Mesendoderm (in vitro differentiated cells): ENCODE results near the gene KCNK17.

Experiments
- DNase-seq: peaks from one replicate; pipeline ENCODE4 v3.0.0; 2013
- H2AK5ac ChIP-seq: 2 replicates; pipeline ENCODE4 v1.6.1; 2013; ENCODE audit warnings: low read length, inconsistent platforms
- H2BK120ac ChIP-seq: 2 replicates; pipeline ENCODE4 v1.6.1; 2013; ENCODE audit warnings: low read depth, mild to moderate bottlenecking, low read length, moderate library complexity, mixed read lengths
- H2BK15ac ChIP-seq: replicated peaks from 2 replicates; pipeline ENCODE4 v1.6.1; 2013; ENCODE audit warnings: low read depth, mild to moderate bottlenecking, moderate library complexity
- H2BK5ac ChIP-seq: 2 replicates; pipeline ENCODE4 v1.6.1; 2013; ENCODE audit warnings: low read length, inconsistent platforms
- H3K18ac ChIP-seq: 2 replicates; pipeline ENCODE4 v1.6.1; 2013; ENCODE audit warnings: mild to moderate bottlenecking, low read length, mixed read lengths
- H3K23ac ChIP-seq: one replicate; pipeline ENCODE4 v1.6.1; 2013; ENCODE audit warnings: low read length
- H3K27ac ChIP-seq: 2 replicates; pipeline ENCODE4 v1.5.1; 2013; ENCODE audit warnings: low read depth, mild to moderate bottlenecking, inconsistent platforms, low read length, moderate library complexity
- H3K27me3 ChIP-seq: 2 replicates; pipeline ENCODE4 v1.6.1; 2013; ENCODE audit warnings: low read length, control low read depth, mild to moderate bottlenecking, inconsistent platforms; ENCODE audit not compliant: insufficient read depth, poor library complexity
- H3K36me3 ChIP-seq: 2 replicates; pipeline ENCODE4 v1.6.1; 2013; ENCODE audit warnings: low read length, inconsistent platforms; ENCODE audit not compliant: control insufficient read depth, insufficient read depth
- H3K4ac ChIP-seq: one replicate; pipeline ENCODE4 v1.6.1; 2013; ENCODE audit warnings: low read depth, mild to moderate bottlenecking, low read length, moderate library complexity
- H3K4me1 ChIP-seq: 2 replicates; pipeline ENCODE4 v1.6.1; 2013; ENCODE audit warnings: low read depth, low read length, inconsistent platforms; ENCODE audit not compliant: control insufficient read depth
- H3K4me2 ChIP-seq: 2 replicates; pipeline ENCODE4 v1.6.1; 2013; ENCODE audit warnings: low read length
- H3K4me3 ChIP-seq: 2 replicates; pipeline ENCODE4 v1.5.1; 2013; ENCODE audit warnings: mild to moderate bottlenecking, low read length
- H3K56ac ChIP-seq: one replicate; pipeline ENCODE4 v1.6.1; 2013; ENCODE audit warnings: low read length
- H3K79me1 ChIP-seq: 2 replicates; pipeline ENCODE4 v1.6.1; 2013; ENCODE audit warnings: low read length, inconsistent platforms
- H3K79me2 ChIP-seq: 2 replicates; pipeline ENCODE4 v1.6.1; 2013; ENCODE audit warnings: mild to moderate bottlenecking, low read length; ENCODE audit not compliant: control insufficient read depth, insufficient read depth
- H3K9ac ChIP-seq: 2 replicates; pipeline ENCODE4 v1.6.1; 2013; ENCODE audit warnings: low read length, inconsistent platforms
- H4K5ac ChIP-seq: one replicate; pipeline ENCODE4 v1.6.1; 2013; ENCODE audit warnings: low read length
- H4K8ac ChIP-seq: one replicate; pipeline ENCODE4 v1.6.1; 2013; ENCODE audit warnings: low read depth, mild to moderate bottlenecking, control low read depth, low read length, moderate library complexity
- WGBS: extraction: QIAGEN DNeasy Blood & Tissue Kit; methylation state at CpG from one replicate; pipeline ENCODE4 v1.1.7; 2013; ENCODE audit warnings: low lambda C conversion rate, missing lambda C conversion rate; ENCODE audit not compliant: insufficient coverage; ENCODE audit errors: extremely low coverage; 5-methylcytosine and 5-hydroxymethylcytosine counted together

The KCNK17 gene

GRCh38 chr6:39302669-39303424, 11.4 kb downstream of the KCNK17 start:
- Histone ChIP-seq H2BK15ac (no peak overlapping the region), H2AK5ac (no peak overlapping the region), H3K79me2 (no peaks in the 10 kb centered on the region), H4K8ac (no peak overlapping the region), H3K4me1 (no peaks in the 10 kb centered on the region), H3K18ac (no peak overlapping the region), H3K4me3 (no peak overlapping the region), H2BK120ac (no peak overlapping the region), H3K4me2 (no peak overlapping the region), H3K27me3 (no peaks in the 10 kb centered on the region), H2BK5ac (no peak overlapping the region), H3K27ac (no peak overlapping the region), H3K56ac (peak overlapping the region; percentile 38), H3K79me1 (no peaks in the 10 kb centered on the region), H3K36me3 (no peaks in the 10 kb centered on the region), H4K5ac (no peak overlapping the region), H3K23ac (no peak overlapping the region), H3K4ac (no peak overlapping the region), H3K9ac (peak overlapping the region; percentile 2)
- no CpG with 5 or more reads among the region's 11 CpGs for WGBS
- peak; percentile 88 for DNase-seq

DNA sequence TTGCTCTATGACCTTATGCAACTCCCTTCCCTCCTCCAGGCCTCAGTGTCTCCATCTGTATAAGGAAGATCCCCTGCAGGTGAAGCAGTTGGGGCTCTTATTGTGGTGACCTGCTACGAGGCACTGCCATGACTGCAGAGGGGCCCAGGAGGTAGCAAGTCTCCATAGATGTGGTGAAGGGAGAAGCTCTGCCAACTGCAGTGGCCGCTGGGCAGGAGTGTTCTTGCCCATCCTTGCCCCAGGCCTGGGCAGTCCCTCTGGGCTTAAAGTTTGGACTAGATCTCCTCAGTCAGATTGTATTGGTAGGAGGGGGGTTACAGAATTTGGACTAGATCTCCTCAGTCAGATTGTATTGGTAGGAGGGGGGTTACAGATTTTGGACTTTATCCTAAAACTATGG, 12.2 kb downstream of the KCNK17 start:
- Histone ChIP-seq H3K18ac (no peak overlapping the region), H3K79me1 (no peaks in the 10 kb centered on the region), H2BK120ac (no peak overlapping the region), H3K9ac (no peak overlapping the region), H3K27me3 (no peaks in the 10 kb centered on the region), H2AK5ac (no peak overlapping the region), H3K27ac (no peak overlapping the region), H3K4me2 (no peak overlapping the region), H2BK15ac (no peak overlapping the region), H3K56ac (no peak overlapping the region), H3K36me3 (no peaks in the 10 kb centered on the region), H3K4me3 (no peak overlapping the region), H2BK5ac (no peak overlapping the region), H3K4ac (no peak overlapping the region), H3K23ac (no peak overlapping the region), H4K8ac (no peak overlapping the region), H3K4me1 (no peaks in the 10 kb centered on the region), H4K5ac (no peak overlapping the region), H3K79me2 (no peaks in the 10 kb centered on the region)
- DNase-seq: no peak
- no CpG with 5 or more reads among the region's 2 CpGs for WGBS

GRCh38 chr6:39301606-39302005, 12.6 kb downstream of the KCNK17 start:
- Histone ChIP-seq H3K4me2 (no peak overlapping the region), H2AK5ac (no peak overlapping the region), H2BK120ac (no peak overlapping the region), H3K36me3 (no peaks in the 10 kb centered on the region), H3K4me3 (no peak overlapping the region), H4K5ac (no peak overlapping the region), H3K4ac (no peak overlapping the region), H3K56ac (no peak overlapping the region), H3K23ac (no peak overlapping the region), H2BK5ac (no peak overlapping the region), H3K18ac (no peak overlapping the region), H3K79me2 (no peaks in the 10 kb centered on the region), H3K4me1 (no peaks in the 10 kb centered on the region), H4K8ac (no peak overlapping the region), H3K9ac (no peak overlapping the region), H3K79me1 (no peaks in the 10 kb centered on the region), H3K27ac (no peak overlapping the region), H2BK15ac (no peak overlapping the region), H3K27me3 (no peaks in the 10 kb centered on the region)
- no CpG with 5 or more reads among the region's 7 CpGs for WGBS
- DNase-seq: peak; percentile 81

- Histone ChIP-seq H3K27me3 (no peaks in the 10 kb centered on the region), H3K36me3 (no peaks in the 10 kb centered on the region), H4K8ac (no peak overlapping the region), H3K4me3 (no peak overlapping the region), H3K4ac (no peak overlapping the region), H3K23ac (no peak overlapping the region), H3K56ac (no peak overlapping the region), H3K18ac (no peak overlapping the region), H2BK5ac (no peak overlapping the region), H3K27ac (no peak overlapping the region), H3K9ac (no peak overlapping the region), H3K4me2 (no peak overlapping the region), H3K79me1 (no peaks in the 10 kb centered on the region), H2AK5ac (no peak overlapping the region), H3K79me2 (no peaks in the 10 kb centered on the region), H3K4me1 (no peaks in the 10 kb centered on the region), H2BK15ac (no peak overlapping the region), H4K5ac (no peak overlapping the region), H2BK120ac (no peak overlapping the region)
- DNase-seq: no peak
- no CpG with 5 or more reads among the region's 6 CpGs for WGBS
These were observed 13.5 kb downstream of the KCNK17 start for GRCh38 chr6:39300739-39301138.

DNA sequence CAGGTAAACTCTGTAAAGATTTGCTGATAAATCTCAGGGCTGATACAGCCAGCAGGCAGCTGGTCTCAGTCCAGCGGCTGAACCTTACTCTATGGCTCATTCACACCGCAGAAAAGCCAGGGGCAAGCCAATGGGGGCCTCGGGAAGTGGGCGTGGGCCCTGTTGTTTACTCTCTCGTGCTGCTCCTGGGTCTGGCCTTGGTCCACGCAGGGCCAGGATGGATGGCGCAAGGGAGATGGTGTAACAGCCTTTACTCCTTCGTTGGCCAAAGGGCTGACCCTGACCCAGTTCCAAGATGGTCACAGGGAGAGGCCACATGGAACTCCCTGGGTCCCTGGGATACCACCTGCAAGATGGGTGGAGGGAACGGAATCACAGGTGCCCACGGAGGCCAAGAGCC, 16.2 kb downstream of the KCNK17 start:
- Histone ChIP-seq H3K23ac (no peak overlapping the region), H3K4ac (no peak overlapping the region), H2BK120ac (no peak overlapping the region), H4K5ac (no peak overlapping the region), H2AK5ac (no peak overlapping the region), H3K56ac (no peak overlapping the region), H3K4me2 (no peak overlapping the region), H3K79me2 (no peaks in the 10 kb centered on the region), H2BK5ac (no peak overlapping the region), H3K4me1 (no peaks in the 10 kb centered on the region), H2BK15ac (no peak overlapping the region), H3K36me3 (no peaks in the 10 kb centered on the region), H4K8ac (no peak overlapping the region), H3K9ac (no peak overlapping the region), H3K27me3 (no peaks in the 10 kb centered on the region), H3K27ac (no peak overlapping the region), H3K18ac (no peak overlapping the region), H3K4me3 (no peak overlapping the region), H3K79me1 (no peaks in the 10 kb centered on the region)
- no CpG with 5 or more reads among the region's 10 CpGs for WGBS
- DNase-seq: no peak
